ENCODE measurements around the gene CSNK1A1. TPM values are rescaled to one million over a fixed set of nuclear protein-coding genes. Genes with fewer than 3 reads are reported as not detected.

The CSNK1A1 gene
- total RNA-seq, 1 experiment from 2014 or later, result 300 TPM

- TF ChIP-seq CTCF (conservative IDR thresholded peaks at IDR 0.05) (no peak), EZH2 (IDR thresholded peaks at IDR 0.05; ENCODE audit: low read depth) (no peak)
- Histone ChIP-seq H4K20me1 (ENCODE audit: insufficient read depth) (no peaks in the 10 kb centered on the region), H3K79me2 (ENCODE audit: low read depth) (no peaks in the 10 kb centered on the region), H3K9me2 (ENCODE audit: insufficient read depth) (no peaks in the 10 kb centered on the region), H3K4me1 (replicated peaks; ENCODE audit: insufficient read depth) (no peaks in the 10 kb centered on the region), H3K4me3 (no peak overlapping the region), H2AFZ (no peak overlapping the region), H3K4me2 (no peak overlapping the region), H3K36me3 (ENCODE audit: low read depth) (no peaks in the 10 kb centered on the region), H3F3A (ENCODE audit: insufficient read depth, low read depth) (0 out of 2 replicates have a peak, but pooled peaks cover 5% of the 10 kb centered on the region), H3K27me3 (ENCODE audit: insufficient read depth, low read depth) (no peaks in the 10 kb centered on the region), H3K9me3 (ENCODE audit: insufficient read depth, low read depth) (no peaks in the 10 kb centered on the region), H3K27ac (no peak overlapping the region)
- no peak for DNase-seq
- BruUV-seq (replicated peaks), result no TSS peak
- ChIA-PET POLR2A (ENCODE audit: unreplicated experiment) (interaction anchor here (0.6 kb wide), 1 partner anchor 401 kb away, joined by 3 read pairs; no protein-coding TSS in a partner anchor), CTCF (no interaction called here)
- intact Hi-C loops (cut with micrococcal nuclease; ENCODE audit: unreplicated experiment), result no loop called here
These were observed 23.9 kb upstream of the CSNK1A1 start for GRCh38 chr5:149575131-149575530.

GRCh38 chr5:149572576-149573231, 21.5 kb upstream of the CSNK1A1 start:
- ChIA-PET POLR2A (ENCODE audit: unreplicated experiment) (no interaction called here), CTCF (interaction anchor here (0.6 kb wide), 1 partner anchor 196 kb away, joined by 3 read pairs; no protein-coding TSS in a partner anchor)
- Histone ChIP-seq H3K4me2 (no peak overlapping the region), H3K36me3 (ENCODE audit: low read depth) (no peaks in the 10 kb centered on the region), H3K27ac (no peak overlapping the region), H3F3A (ENCODE audit: insufficient read depth, low read depth) (no peaks in the 10 kb centered on the region), H3K79me2 (ENCODE audit: low read depth) (no peaks in the 10 kb centered on the region), H3K4me3 (no peak overlapping the region), H3K9me3 (ENCODE audit: insufficient read depth, low read depth) (no peaks in the 10 kb centered on the region), H3K27me3 (ENCODE audit: insufficient read depth, low read depth) (no peaks in the 10 kb centered on the region), H2AFZ (no peak overlapping the region), H4K20me1 (ENCODE audit: insufficient read depth) (no peaks in the 10 kb centered on the region), H3K9me2 (ENCODE audit: insufficient read depth) (no peaks in the 10 kb centered on the region), H3K4me1 (replicated peaks; ENCODE audit: insufficient read depth) (no peaks in the 10 kb centered on the region)
- DNase-seq, result no peak
- no TSS peak for BruUV-seq (replicated peaks)
- intact Hi-C loops (cut with micrococcal nuclease; ENCODE audit: unreplicated experiment), result no loop called here
- TF ChIP-seq EZH2 (IDR thresholded peaks at IDR 0.05; ENCODE audit: low read depth) (no peak), CTCF (conservative IDR thresholded peaks at IDR 0.05) (no peak)

- H3K36me3 ChIP-seq (ENCODE audit: low read depth), result no peaks in the 10 kb centered on the region
- no peaks in the 10 kb centered on the region for H3K9me2 ChIP-seq (ENCODE audit: insufficient read depth)
- no peak for TF ChIP-seq EZH2 (IDR thresholded peaks at IDR 0.05; ENCODE audit: low read depth)
- TF ChIP-seq CTCF (conservative IDR thresholded peaks at IDR 0.05), result no peak
- no peak overlapping the region for H3K4me3 ChIP-seq
- no peak for DNase-seq
- no peaks in the 10 kb centered on the region for H3K4me1 ChIP-seq (replicated peaks; ENCODE audit: insufficient read depth)
- BruUV-seq (replicated peaks), result no TSS peak
- no peak overlapping the region for H3K27ac ChIP-seq
- no peak overlapping the region for H2AFZ ChIP-seq
- no peaks in the 10 kb centered on the region for H3K27me3 ChIP-seq (ENCODE audit: insufficient read depth, low read depth)
- no peaks in the 10 kb centered on the region for H3K79me2 ChIP-seq (ENCODE audit: low read depth)
- CTCF ChIA-PET, result no interaction called here
- no peak overlapping the region for H3K4me2 ChIP-seq
- H3K9me3 ChIP-seq (ENCODE audit: insufficient read depth, low read depth), result no peaks in the 10 kb centered on the region
- no peaks in the 10 kb centered on the region for H4K20me1 ChIP-seq (ENCODE audit: insufficient read depth)
- POLR2A ChIA-PET (ENCODE audit: unreplicated experiment), result no interaction called here
- intact Hi-C loops (cut with micrococcal nuclease; ENCODE audit: unreplicated experiment), result no loop called here
- no peaks in the 10 kb centered on the region for H3F3A ChIP-seq (ENCODE audit: insufficient read depth, low read depth)
These were observed 20.9 kb upstream of the CSNK1A1 start for GRCh38 chr5:149572170-149572569.
